LNCAP (cell line): ENCODE data around the gene LINC01488.

Source experiments
- CTCF ChIP-seq: fragments of 450-650 bp; IDR thresholded peaks from 2 replicates; pipeline ENCODE4 v1.5.1; 2017; ENCODE audit warnings: mild to moderate bottlenecking

The LINC01488 gene

GRCh38 chr11:69448471-69449284 is 32.8 kb upstream of the LINC01488 start:
- no peak for TF ChIP-seq CTCF

GRCh38 chr11:69449320-69450063 is 32.0 kb upstream of the LINC01488 start:
- no peak for TF ChIP-seq CTCF

- TF ChIP-seq CTCF = no peak
These were observed 31.2 kb upstream of the LINC01488 start for GRCh38 chr11:69450064-69450856.

DNA sequence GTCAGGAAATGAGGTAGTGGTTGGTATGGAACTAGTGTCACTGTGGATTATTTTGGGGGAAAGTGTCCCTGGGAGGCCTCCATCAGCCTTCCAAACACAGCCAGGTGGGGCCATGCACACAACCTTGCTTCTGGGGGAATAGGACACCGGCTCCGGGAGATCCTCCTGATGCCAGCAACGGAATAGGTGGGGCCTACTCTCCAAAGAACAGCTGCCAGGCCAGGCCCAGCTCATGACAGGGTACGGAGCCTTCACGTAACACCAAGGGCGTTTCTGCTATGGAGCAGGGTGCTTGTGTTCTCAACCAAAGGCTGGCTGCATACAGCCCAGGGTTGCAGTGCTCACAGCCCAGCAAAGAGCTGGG is 30.6 kb upstream of the LINC01488 start:
- TF ChIP-seq CTCF = no peak

DNA sequence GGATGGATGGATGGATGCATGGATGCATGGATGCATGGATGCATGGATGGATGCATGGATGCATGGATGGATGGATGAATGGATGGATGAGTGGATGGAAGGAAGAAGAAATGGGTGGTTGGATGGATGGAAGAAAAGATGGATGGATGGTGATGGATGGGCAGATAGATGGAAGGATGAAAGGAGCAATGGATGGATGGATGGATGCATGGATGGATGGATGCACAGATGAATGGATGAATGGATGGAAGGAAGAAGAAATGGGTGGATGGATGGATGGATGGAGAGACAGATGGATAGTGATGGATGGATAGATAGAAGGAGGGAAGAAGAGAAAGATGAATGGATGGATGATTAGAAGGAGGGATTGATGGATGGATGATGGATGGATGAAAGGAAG is 30.2 kb upstream of the LINC01488 start:
- TF ChIP-seq CTCF = no peak

DNA sequence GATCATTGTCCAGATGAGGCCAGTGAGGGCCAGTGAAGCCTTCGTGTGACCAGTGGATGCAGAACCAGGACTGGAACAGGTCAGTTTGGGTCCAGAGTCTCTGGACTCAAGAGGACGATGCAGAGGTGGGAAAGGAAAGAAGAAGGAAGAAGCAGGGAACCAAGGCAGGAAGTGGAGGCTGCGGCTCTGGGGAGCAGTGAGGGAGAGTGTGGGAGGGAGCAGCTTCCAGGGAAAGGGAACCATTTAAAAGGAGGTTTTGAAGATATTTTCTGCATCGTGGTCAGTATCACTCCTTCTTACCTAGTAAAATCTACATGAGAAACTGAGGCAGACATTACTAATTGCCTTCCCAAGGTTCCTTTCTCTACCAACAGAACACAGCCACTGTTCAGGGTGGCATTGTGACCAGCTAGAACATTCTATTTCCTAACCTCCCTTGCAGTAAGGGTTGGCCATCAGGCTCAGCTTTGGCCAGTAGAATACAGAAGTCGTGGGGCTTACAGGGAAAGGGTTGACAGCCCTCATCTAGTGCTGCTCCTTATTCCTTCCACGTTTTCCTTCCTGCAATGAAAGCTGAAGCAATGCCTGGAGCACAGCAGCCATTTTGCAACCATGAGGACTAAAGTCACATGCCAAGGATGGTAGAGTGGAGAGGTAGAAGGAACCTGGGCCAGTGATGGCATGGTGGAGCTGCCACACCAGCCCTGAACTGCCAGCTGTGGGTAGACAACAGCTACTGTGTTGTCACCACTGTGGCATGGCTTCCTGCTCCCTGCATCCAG is 29.1 kb upstream of the LINC01488 start:
- TF ChIP-seq CTCF = no peak

GRCh38 chr11:69453151-69453550 is 28.3 kb upstream of the LINC01488 start:
- no peak for TF ChIP-seq CTCF
